Measurements from ENCODE around the gene NTN4.
"Not testable (repeated sequence)": the region's sequence is repeated elsewhere in the genome, so short reads cannot be mapped to it uniquely, and the experiment has no call there.

The NTN4 gene

GRCh38 chr12:95746062-95746461 lies 44.5 kb downstream of the NTN4 start:
- not testable (repeated sequence) for DNase-seq

- DNase-seq, result no peak
Measured at GRCh38 chr12:95742586-95742985, 48.0 kb downstream of the NTN4 start.

GRCh38 chr12:95741635-95742034 lies 48.9 kb downstream of the NTN4 start:
- no peak for DNase-seq

- no peak for DNase-seq
Measured at GRCh38 chr12:95740751-95741150, 49.8 kb downstream of the NTN4 start.

- no peak for DNase-seq
Measured at GRCh38 chr12:95739561-95740313, 50.8 kb downstream of the NTN4 start.

- DNase-seq, result no peak
Measured at GRCh38 chr12:95738024-95738611, 52.4 kb downstream of the NTN4 start.

- no peak for DNase-seq
Measured at GRCh38 chr12:95736631-95737030, 53.9 kb downstream of the NTN4 start.

GRCh38 chr12:95735728-95736127 lies 54.8 kb downstream of the NTN4 start:
- DNase-seq, result not testable (repeated sequence)

- DNase-seq, result no peak
Measured at GRCh38 chr12:95733141-95733825, 57.3 kb downstream of the NTN4 start.

- no peak for DNase-seq
Measured at GRCh38 chr12:95731519-95731958, 59.0 kb downstream of the NTN4 start.

- DNase-seq, result no peak
Measured at GRCh38 chr12:95730457-95730856, 60.1 kb downstream of the NTN4 start.

GRCh38 chr12:95726903-95727302 lies 63.7 kb downstream of the NTN4 start:
- no peak for DNase-seq

GRCh38 chr12:95724767-95725166 lies 65.8 kb downstream of the NTN4 start:
- DNase-seq, result no peak

GRCh38 chr12:95723693-95724384 lies 66.7 kb downstream of the NTN4 start:
- no peak for DNase-seq

- no peak for DNase-seq
Measured at GRCh38 chr12:95721320-95721719, 69.2 kb downstream of the NTN4 start.

GRCh38 chr12:95720146-95720545 lies 70.4 kb downstream of the NTN4 start:
- no peak for DNase-seq

GRCh38 chr12:95718772-95719171 lies 71.8 kb downstream of the NTN4 start:
- DNase-seq, result no peak

- no peak for DNase-seq
Measured at GRCh38 chr12:95718006-95718431, 72.5 kb downstream of the NTN4 start.

- no peak for DNase-seq
Measured at GRCh38 chr12:95717316-95717928, 73.1 kb downstream of the NTN4 start.

GRCh38 chr12:95715177-95715576 lies 75.4 kb downstream of the NTN4 start:
- DNase-seq, result no peak

- no peak for DNase-seq
Measured at GRCh38 chr12:95712269-95712668, 78.3 kb downstream of the NTN4 start.

- no peak for DNase-seq
Measured at GRCh38 chr12:95710386-95710785, 80.2 kb downstream of the NTN4 start.

GRCh38 chr12:95709152-95709551 lies 81.4 kb downstream of the NTN4 start:
- no peak for DNase-seq

Data from NCI-H524 (cell line).